KMS-11 (cell line): ENCODE data around the gene PPP1R12C.

Experiments
- H2AFZ ChIP-seq: fragments of 200-600 bp; sonication (generic); 2 replicates; pipeline ENCODE4 v1.6.1; 2016; ENCODE audit warnings: antibody characterized with exemption, mixed run types, low read depth
- H3K27ac ChIP-seq: fragments of 200-600 bp; sonication (generic); 2 replicates; pipeline ENCODE4 v1.6.1; 2016; ENCODE audit warnings: mild to moderate bottlenecking, mixed run types
- H3K27me3 ChIP-seq: fragments of 200-600 bp; sonication (generic); 2 replicates; pipeline ENCODE4 v1.6.1; 2017; ENCODE audit warnings: mild to moderate bottlenecking, low read depth, mixed run types, moderate library complexity; ENCODE audit not compliant: insufficient read depth
- H3K36me3 ChIP-seq: fragments of 200-600 bp; sonication (generic); 2 replicates; pipeline ENCODE4 v1.6.1; 2017; ENCODE audit warnings: mild to moderate bottlenecking, mixed run types; ENCODE audit not compliant: insufficient read depth
- H3K4me1 ChIP-seq: fragments of 200-600 bp; sonication (generic); 2 replicates; pipeline ENCODE4 v1.6.1; 2016; ENCODE audit warnings: mild to moderate bottlenecking, low read depth, mixed run types; ENCODE audit not compliant: poor library complexity, severe bottlenecking
- H3K4me2 ChIP-seq: fragments of 200-600 bp; sonication (generic); 2 replicates; pipeline ENCODE4 v1.7.0; 2016; ENCODE audit warnings: mild to moderate bottlenecking, mixed run types
- H3K4me3 ChIP-seq: fragments of 200-600 bp; sonication (generic); IDR thresholded peaks from 2 replicates; pipeline ENCODE4 v1.6.1; 2017; ENCODE audit warnings: low read depth, low read length, mixed read lengths; ENCODE audit not compliant: insufficient read depth
- H3K79me2 ChIP-seq: fragments of 200-600 bp; sonication (generic); 2 replicates; pipeline ENCODE4 v1.6.1; 2016; ENCODE audit warnings: low read depth, mixed run types; ENCODE audit not compliant: insufficient read depth
- H3K9ac ChIP-seq: fragments of 200-600 bp; sonication (generic); 2 replicates; pipeline ENCODE4 v1.6.1; 2016; ENCODE audit warnings: mild to moderate bottlenecking, mixed run types
- H4K20me1 ChIP-seq: fragments of 200-600 bp; sonication (generic); 2 replicates; pipeline ENCODE4 v1.6.1; 2016; ENCODE audit warnings: mild to moderate bottlenecking, mixed run types; ENCODE audit not compliant: insufficient read depth
- CTCF ChIP-seq: fragments of 200-600 bp; sonication (generic); conservative IDR thresholded peaks from 2 replicates; pipeline ENCODE4 v1.6.1; 2017; ENCODE audit warnings: low read depth, mild to moderate bottlenecking, antibody characterized with exemption, low read length, moderate library complexity, mixed read lengths

Gene PPP1R12C

GRCh38 chr19:55116859-55117662 is at the start of gene PPP1R12C:
PPP1R12C (minus strand) TSS chr19:55117637; CDS start chr19:55117543, 94 bp downstream.
- no peak for TF ChIP-seq CTCF
- H3K4me2 ChIP-seq: peak within 1 kb of the TSS; percentile 96
- H3K36me3 ChIP-seq: no peaks in the 10 kb centered on the region
- peaks cover 19% of the 10 kb centered on the region for H3K27me3 ChIP-seq
- peak within 1 kb of the TSS; percentile 54; the same call in 1 of the 2 replicates for H3K9ac ChIP-seq
- no peak within 1 kb of the TSS for H3K27ac ChIP-seq
- H3K4me3 ChIP-seq: no peak within 1 kb of the TSS
- peaks cover 10% of the 10 kb centered on the region for H3K4me1 ChIP-seq
- H4K20me1 ChIP-seq: no peaks in the 10 kb centered on the region
- peaks cover 40% of the 10 kb centered on the region for H3K79me2 ChIP-seq
- H2AFZ ChIP-seq: peak within 1 kb of the TSS; percentile 77

- Histone ChIP-seq H3K36me3 (no peaks in the 10 kb centered on the region), H4K20me1 (no peaks in the 10 kb centered on the region), H2AFZ (no peak within 1 kb of the TSS; the same call in 1 of the 2 replicates), H3K4me3 (no peak within 1 kb of the TSS), H3K79me2 (no peaks in the 10 kb centered on the region), H3K27ac (no peak within 1 kb of the TSS), H3K4me1 (no peaks in the 10 kb centered on the region), H3K9ac (no peak within 1 kb of the TSS), H3K4me2 (no peak within 1 kb of the TSS), H3K27me3 (peaks cover 86% of the 10 kb centered on the region)
- no peak for TF ChIP-seq CTCF
These were observed 49.3 kb upstream of the PPP1R12C start, which contains the start of gene DNAAF3 for GRCh38 chr19:55166530-55167268. DNAAF3 (minus strand) TSS chr19:55166613; CDS start chr19:55166413, 200 bp downstream.

- H3K27me3 ChIP-seq: peaks cover 80% of the 10 kb centered on the region
- H3K27ac ChIP-seq: no peak overlapping the region
- TF ChIP-seq CTCF: no peak
- H3K79me2 ChIP-seq: no peaks in the 10 kb centered on the region
- no peaks in the 10 kb centered on the region for H4K20me1 ChIP-seq
- H2AFZ ChIP-seq: no peak overlapping the region; the same call in 1 of the 2 replicates
- H3K4me3 ChIP-seq: no peak overlapping the region
- no peaks in the 10 kb centered on the region for H3K4me1 ChIP-seq
- no peak overlapping the region for H3K9ac ChIP-seq
- no peak overlapping the region for H3K4me2 ChIP-seq
- H3K36me3 ChIP-seq: no peaks in the 10 kb centered on the region
These were observed 48.6 kb upstream of the PPP1R12C start for GRCh38 chr19:55165952-55166529.

- Histone ChIP-seq H2AFZ (no peak overlapping the region), H3K9ac (no peak overlapping the region), H3K27ac (no peak overlapping the region), H4K20me1 (no peaks in the 10 kb centered on the region), H3K36me3 (no peaks in the 10 kb centered on the region), H3K4me2 (no peak overlapping the region), H3K27me3 (peaks cover 62% of the 10 kb centered on the region), H3K79me2 (no peaks in the 10 kb centered on the region), H3K4me3 (no peak overlapping the region), H3K4me1 (no peaks in the 10 kb centered on the region)
- TF ChIP-seq CTCF: no peak
These were observed 44.3 kb upstream of the PPP1R12C start for GRCh38 chr19:55161571-55162322.
